SHP77 (cell line): ENCODE measurements around the gene IRAK1.
A peak's percentile ranks its signal among the peaks of the same experiment; 100 is the strongest.
"Not testable (repeated sequence)": the region's sequence is repeated elsewhere in the genome, so short reads cannot be mapped to it uniquely, and the experiment has no call there.

Source experiments
- DNase-seq, 2 experiments: peaks; one replicate each; lab custom pipeline; 2025; lab: John Stamatoyannopoulos, UW

The IRAK1 gene

DNA sequence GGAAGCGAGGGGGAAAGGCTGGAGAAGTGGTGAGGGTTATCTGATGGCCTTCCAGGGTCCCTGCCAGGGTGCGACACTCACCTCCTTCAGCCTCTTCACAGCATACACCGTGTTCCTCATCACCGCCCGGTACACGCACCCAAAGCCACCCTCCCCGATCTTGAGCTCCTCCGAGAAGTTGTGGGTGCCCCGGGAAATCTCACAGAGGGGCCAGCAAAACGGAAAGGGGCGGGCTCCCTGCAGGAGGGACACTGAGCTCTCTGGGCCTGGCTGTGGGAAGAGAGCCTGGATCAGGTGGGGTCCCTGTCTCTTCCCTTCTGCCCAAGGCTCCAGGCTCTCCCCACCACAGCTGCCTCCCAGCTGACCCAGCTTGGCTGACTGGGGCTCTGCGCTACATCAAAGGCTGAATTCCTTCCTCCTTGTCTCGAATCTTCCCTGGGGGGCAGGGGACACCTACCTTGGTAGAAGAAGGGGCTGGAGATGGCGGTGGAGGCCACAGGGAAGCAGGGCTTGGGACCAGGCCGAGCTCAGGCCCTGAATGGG is 1.1 kb downstream of the IRAK1 start:
- no peak for DNase-seq

DNA sequence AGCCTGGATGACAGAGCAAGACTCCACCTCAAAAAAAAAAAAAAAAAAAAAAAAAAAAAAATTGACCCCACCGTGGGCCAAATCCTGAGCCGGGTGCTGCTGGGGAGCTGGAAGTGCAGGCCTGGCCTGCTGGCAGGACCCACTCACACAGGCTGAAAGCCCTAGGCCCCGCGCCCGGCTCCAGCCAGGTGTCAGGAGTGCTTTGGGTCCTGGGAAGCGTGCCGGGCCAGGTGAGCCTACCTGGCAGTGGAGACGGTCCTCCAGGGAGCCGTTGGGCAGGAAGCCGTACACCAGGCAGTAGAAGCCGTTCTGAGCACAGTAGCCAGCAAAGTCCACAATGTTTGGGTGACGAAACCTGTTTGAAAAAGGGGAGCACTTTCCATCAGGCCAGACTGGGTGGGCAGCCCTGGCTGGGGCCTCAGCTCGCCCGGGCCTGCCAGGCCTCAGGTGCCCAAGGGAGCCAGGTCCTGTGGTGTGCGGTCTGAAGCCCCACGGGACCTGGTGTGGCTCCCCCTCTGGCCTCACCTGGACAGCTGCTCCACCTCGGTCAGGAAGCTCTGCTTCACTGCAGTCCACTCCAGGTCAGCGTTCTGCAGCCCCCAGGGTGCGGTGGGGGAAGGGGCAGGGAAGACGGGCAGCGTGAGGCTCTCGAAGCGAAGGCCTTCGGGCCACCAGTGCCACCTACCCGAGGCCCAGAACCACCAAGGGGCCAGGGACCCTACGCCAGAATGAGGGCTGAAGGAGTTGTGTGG is 1.8 kb downstream of the IRAK1 start:
- DNase-seq, result no peak

DNA sequence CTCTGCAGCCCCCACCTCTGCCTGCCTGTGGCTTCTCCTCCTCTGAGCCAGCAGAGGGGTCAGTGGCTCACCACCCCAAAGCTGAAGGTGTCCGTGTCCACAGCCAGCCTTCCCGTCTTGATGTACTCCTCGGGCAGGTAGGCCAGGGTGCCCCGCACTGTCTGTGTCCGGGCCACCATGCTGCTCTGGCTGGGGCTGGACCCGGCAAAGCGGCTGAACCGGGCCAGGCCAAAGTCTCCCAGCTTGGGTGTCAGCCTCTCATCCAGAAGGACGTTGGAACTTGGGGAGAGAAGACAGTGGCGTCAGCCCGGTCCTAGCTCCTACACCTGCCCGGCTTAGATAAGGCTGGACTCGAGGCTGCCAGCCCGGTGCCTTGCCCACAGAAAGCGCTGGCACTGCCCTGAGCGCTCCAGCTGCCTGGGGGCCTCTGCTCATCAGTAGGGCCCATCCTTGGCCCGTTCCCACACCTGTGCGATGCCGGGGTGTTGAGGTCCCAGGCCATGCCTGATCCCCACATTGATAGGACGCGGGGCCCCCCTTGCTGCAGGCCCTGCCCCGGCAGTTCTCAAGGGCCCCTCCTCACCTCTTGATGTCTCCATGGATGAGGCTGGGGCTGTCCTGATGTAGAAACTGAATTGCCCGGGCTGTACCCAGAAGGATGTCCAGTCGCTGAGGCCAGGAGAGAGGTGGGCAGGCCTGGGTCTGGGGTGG is 3.2 kb downstream of the IRAK1 start:
- no peak for DNase-seq

DNA sequence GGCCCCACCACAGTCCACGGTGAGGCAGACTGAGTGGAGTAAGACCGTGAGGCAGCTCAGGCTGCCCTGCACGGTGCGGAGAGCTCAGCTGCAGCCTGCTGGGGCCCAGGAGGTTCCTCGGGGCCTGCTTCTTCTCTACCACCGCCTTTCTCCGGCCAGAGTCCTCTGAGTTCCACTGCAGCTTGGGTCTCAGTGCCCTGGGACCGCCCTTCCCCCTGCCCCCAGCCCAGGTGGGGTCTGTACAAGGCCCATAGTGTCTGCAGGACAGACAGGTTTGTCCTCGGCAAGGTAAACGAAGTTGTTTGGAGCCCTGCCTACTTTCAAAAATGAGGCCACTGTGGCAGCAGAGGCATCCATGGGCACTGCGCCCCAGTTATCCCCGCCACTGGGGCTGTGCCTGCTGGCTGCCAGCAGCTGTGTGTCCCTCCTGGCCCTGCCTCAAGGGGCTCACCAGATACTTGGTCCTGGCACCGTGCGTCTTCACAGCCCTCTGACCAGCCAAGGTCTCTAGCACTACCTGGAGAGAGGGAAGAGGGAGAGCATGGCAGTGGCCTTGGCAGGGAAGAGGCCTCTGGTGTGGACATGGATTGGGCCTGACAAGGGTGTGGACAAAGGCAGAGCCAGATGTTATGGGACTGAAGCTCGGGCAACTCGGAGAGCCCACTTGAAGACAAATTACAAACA is 4.0 kb downstream of the IRAK1 start:
- no peak for DNase-seq

DNA sequence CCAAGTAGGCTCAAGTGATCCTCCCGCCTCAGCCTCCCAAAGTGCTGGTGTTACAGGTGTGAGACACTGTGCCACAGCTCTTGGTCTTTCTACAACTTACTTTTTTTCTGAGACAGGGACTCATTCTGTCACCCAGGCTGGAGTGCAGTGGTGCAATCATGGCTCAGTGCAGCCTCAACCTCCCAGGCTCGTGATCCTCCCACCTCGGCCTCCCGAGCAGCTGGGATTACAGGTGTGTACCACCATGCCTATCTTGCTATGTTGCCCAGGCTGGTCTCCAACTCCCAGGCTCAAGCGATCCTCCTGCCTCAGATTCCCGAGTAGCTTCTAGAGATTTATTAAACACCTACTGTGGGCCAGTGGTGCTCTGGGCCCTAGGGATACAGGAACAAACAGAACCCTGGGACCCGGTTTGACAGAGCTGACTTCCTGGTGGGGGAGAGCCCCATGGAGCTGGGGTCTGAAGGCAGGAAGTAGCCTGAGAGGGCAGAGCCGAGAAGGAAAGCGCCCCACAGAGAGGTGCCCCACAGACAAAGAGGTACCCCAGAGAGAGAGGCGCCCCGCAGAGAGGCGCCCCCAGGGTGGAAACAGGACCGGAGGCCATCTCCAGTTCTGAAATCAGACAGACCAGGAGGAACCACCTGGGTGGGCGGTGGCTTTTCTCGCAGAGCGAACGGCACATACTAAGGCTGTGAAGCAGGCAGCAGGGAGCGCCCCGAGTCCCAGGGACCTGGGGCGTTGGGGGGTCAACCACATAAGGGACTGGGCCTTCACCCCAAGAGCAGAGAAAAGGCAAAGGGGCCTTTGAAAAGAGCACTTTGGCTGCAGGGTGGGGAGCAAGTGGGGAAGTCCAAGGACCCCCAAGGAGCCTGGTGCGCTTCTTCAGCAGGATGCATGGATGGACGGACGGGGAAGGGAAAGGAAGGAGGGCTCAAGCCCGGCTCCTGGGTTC is 5.0 kb downstream of the IRAK1 start:
- no peak for DNase-seq

DNA sequence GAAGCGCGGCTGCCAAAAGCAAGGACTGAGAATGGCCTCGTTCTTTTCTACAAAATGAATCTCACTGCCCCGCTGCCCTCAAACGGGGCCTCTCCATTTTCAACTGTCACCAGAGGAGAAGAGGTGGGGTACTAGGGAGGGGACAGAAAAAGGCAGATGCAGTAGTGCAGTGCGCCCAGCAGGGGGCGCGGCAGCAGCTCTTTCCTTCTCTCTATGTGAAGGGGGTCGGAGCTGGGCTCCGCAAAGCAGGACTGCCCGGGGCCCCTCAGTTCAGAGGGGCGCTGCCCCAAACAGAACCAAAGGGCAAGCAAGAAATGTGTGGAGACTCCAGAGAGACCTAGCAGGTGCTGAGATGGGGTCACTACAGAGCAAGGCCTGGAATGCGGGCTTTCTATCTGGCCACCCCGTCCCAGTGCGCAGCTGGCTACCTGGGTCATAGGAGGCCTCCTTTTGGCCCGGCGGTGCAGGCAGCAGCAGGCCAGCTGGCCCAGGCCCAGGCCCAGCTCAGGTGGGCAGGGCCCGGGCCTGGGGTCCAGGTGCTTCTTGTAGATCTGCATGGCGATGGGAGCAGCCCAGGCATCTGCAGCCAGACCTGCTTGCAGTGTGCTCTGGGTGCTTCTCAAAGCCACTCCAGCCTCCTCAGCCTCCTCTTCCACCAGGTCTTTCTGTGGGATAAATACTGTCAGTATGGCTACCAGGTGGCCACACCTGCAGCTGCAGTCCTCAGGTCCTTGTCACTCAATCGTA is 5.9 kb downstream of the IRAK1 start:
- DNase-seq, result peak in 1 of 2 experiments; percentile 23

DNA sequence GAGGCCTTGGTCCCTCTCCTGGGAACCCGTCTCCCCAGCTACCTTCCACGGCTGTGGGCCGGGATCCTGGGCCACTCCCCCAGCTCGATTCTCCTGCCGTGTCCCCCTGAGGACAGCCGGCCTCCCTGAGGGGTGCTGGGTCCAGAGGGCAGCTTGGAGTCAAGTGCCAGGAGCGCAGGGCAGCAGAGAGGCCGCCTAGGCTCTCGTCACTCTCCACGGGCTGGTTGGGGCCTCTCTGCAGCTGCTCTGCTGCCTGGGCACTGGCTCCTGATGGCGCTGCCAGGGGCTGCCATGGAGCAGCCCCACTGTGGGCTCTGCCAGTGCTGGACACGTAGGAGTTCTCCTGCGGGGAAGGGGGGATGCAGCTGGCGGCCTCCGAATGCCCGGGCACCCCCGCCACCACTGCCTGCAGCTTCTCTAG is 6.7 kb downstream of the IRAK1 start:
- no peak for DNase-seq

DNA sequence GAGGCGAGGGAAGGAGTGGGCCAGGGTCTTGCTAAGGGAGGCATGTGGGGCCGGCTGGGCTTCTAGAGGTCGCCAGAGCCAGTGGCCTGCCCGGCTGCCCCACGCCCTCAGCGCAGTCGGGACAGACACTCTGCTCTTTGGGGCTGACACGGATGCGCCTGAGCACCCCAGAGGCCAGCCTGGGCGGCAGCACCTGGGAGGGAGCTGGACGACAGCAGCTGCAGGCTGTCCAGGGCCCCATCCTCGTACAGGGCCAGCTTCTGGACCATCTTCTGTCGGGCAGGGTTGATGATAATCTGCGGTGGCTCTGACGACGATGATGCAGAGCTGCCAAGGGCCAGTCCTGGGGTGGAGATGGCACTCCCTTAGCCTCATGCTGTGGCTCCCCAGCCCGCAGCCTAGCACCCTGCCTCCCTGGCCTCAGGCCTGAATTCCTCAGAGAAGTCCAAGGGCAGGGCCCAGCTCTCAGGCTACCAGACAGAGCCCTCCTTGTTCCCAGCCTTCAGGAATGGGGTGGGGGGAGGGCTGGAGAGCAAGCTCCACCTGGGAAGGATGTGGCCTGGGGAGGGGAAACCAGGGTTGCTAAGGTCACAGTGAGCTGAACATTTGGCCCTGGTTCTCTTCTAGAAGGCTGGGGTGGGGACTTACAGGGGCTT is 7.2 kb downstream of the IRAK1 start:
- no peak for DNase-seq

DNA sequence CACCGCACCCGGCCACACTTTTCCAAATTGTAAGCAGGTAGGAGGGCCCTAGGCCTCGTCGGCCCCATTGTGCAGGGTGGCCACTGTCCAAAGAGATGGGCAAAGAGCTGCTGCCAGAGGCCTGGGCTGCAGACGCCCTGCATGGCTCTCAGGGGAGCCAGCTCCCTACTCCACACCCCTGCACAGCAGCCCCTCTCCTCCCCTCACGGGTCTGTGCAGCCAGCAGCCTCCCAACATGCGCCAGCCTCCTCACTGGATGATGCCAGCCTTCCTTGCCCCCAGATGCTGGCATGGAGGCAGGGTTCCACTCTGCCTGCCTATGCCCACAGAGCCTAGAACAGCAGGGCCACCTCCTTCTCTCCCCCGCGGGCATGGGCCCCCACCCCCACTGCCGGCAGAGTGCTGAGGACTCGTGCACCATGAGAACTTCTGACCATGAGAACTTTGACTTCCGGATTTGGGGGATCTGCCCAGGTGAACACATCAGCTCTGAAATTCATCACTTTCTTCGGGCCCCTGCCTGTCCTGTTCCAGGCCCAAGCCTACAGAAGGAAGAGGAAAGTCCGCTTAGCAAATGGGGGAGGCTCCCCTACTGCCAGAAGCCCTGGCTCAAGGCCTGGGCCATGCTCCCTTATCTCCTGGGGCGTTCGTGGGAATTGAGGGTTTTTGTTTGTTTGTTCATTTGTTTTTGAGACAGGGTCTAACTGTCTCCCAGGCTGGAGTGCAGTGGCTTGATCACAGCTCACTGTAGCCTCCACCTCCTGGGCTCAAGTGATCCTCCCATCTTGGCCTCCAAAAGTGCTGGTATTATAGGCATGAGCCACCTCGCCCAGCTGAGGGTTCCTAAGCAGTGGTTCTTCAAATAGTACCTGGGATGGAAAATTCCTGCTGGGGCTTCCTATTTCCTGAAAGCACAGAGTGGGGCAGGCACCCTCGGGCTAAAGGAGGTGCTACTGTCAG is 8.0 kb downstream of the IRAK1 start:
- DNase-seq, result no peak

DNA sequence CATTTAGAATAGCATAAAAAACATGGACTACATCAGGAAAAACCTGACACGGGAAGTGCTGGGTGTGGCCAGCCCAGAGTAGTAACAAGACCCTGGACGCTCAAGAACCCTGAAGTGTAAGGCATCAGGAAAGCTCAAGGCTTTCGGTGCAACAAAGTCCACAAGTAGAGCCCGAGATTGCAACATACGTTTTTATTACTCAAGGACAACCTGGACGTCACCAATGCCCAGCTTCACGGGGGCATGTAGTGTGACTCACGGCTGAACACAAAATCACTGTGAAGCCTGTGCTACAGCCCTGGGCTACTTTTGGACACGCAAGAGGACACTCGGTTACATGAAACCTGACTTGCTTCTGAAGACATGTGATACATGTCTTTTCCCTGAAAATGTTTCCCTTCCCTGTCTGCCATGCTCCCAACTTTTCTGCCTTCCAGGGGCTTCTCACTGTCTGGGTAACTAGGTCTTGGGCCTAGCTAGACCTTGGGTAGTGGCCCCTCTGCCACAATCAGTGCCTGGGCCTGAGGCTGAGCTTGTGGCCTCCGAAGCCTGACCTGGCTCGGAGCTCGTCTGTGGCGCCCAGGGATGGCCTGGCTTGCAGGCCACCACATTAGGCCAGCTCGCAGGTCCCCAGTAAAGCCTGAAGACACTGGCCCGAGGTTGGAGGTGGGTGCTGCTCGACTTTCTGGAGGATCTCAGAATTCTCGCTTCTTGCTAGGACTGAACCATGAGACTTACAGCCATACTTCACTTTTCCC is 9.2 kb downstream of the IRAK1 start:
- DNase-seq, result no peak

DNA sequence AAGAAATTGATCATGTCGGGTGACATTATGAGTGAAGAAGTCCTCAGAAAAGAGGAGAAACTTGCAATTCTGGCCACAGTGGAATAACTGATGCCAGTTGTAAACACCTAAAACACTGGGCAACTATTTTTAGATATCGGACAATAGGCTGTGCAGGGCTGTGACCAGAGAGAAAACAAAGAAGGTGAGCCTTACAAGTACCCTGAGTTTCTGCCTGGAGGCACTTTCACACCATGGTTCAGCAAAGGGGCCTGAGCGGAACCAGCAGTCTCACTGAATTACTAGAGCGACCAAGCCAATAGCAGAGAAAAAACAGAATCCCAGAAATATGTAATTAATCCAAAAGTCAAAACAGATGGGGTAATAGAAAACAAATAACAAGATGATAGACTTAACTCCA is 11.2 kb downstream of the IRAK1 start:
- no peak for DNase-seq

DNA sequence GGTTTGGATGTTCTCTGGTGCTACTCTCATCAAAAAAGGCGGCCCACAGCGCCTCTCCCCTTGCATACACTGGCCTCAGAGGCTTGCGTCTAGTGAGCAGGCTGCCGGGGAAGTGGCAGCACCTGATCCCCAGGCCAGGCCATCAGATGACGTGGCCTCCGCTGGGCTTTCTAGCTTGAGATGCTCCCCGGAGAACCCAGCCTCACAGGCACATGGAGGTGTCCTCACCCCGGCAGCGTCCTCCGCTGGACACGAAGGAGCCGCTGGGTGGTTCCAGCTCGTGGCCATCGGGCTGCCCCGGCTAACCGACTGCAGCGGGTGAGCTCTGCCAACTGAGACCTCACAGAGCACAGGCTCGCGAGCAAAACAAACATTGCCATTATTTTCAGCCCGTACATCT is 12.8 kb downstream of the IRAK1 start:
- no peak for DNase-seq

DNA sequence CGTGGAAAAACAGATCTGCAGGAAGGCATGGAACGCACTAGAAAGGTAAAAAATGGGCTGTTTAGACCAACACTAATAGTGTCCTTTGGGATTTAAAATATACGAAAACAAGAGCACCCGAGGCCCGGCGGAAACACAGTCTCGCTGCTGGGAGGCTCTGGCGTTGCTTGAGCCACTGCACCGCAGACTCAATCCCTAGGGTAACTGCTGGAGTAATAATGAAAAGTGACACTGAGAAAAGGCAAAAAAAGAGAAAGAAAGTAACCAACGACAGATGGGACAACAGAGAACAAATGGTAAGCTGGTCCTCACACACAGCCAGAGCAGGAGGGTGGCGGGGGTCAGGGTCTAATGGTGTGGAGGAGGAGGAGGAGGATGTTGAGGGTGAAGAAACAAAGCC is 15.4 kb downstream of the IRAK1 start:
- DNase-seq, result no peak

DNA sequence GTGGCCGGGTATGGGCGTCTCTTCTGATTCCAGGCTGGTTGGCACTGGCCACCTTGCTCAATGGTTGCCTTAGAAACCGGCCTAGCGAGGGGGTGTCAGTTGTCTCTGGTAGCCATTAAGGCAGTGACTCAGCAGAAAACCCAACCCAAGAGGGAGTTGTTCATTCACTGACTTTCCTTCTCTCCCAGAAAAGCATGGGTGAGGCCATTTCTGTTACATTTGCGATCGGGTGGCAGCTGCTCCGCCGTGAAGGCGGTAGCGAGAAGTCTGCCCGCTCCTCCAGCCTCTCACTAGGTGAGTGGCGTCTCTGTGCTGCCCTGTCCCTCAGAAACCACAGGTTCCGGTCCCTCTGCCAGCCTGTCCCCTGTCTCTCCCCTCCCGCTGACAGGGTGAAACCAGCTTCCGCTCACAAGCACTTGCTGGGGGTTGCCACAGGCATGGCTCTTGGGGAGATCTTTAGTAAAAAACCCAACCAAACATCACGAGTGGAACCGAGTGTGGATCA is 17.4 kb downstream of the IRAK1 start:
- peak in 1 of 2 experiments; percentile 36 for DNase-seq

DNA sequence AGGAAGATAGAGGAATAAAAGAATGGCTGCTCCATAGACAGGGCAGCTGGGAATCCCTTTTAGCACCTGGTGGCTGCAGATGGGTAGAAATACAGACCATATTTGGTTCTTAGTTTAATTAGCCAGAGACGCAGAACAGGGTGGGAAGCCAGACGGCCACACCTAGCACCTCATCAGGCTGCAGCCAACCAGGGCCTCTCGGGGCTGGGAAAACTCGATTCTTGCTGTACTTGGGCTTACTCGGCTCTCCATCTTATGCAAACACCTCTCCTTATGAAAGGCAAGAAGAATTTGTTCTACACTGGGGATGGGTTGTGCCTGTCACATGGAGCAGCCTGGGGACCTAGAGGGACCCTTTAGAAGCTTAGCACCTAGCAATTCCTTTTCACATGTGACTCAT is 19.7 kb downstream of the IRAK1 start:
- no peak for DNase-seq

DNA sequence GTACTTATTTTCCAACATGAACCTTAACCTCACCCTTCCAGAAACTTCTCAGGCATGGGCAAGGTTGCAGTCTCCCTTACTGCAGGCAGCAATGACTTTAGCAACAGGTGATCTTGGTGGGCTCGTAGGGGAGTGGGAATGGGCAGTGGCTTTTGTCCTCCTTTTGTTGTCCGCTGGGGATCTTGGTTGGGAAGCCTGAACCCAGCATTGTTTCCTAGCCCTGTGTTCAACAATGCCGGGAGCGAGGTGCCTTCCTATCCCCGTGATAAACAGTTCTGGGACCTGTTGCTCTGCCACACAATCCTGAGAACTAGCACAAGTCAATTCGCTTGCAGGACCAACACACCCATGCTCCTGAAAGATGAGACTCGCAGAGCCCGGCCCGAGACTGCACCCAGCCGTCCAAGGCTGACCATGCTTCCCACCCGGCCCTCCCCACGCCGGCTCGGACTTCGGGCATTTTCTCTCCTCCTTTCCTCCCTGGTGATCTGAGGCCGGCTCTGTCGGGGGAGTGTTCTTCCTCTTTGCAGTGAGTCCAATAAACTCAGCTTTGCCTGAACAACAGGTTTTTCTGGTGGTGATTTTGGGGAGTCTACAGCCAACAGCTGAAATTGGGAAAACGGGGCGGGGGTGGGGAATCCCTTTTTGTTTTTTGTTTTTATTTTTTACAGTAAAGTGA is 20.2 kb downstream of the IRAK1 start:
- DNase-seq, result no peak

DNA sequence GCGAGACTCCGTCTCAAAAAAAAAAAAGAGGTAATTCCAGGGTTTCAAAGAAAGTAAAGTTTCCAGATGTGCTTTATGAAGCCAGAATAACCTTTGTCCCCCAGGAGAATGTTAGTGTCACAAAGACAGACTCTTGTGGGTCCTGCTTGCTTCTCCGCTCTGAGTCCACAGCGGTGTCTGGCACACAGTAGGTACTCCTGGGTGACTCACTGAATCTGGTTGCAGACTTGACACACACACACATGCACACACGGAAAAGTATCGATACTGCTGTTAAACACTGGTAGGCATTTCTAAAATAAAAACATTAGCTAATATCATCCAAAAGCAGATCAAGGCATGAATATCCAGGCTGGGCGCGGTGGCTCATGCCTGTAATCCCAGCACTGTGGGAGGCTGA is 24.2 kb downstream of the IRAK1 start:
- no peak for DNase-seq

DNA sequence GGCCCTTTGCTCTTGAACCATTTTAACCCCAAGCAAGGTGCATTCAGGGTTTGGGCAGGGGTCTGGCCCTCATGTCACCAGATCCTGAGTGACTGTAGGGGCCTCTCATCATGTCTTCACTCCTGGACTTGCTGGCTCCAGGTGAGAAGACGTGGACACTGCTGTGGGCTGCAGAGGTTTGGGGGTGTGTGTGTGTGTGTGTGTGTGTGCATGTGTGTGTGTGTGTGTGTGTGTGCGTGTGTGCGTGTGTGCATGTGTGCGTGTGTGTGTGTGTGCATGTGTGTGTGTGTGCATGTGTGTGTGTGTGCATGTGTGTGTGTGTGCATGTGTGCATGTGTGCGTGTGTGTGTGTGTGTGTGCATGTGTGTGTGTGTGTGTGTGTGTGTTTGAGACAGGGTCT is 25.3 kb downstream of the IRAK1 start:
- not testable (repeated sequence) for DNase-seq
